Measurements from ENCODE around the gene SEMA7A.

SEMA7A gene

GRCh38 chr15:74417670-74418069 lies 16.1 kb downstream of the SEMA7A start:
- in situ Hi-C loops (cut with MboI; ENCODE audit: low sequenced_read_pairs): no loop called here

- in situ Hi-C loops (cut with MboI; ENCODE audit: low sequenced_read_pairs): no loop called here
These were observed 16.5 kb downstream of the SEMA7A start for GRCh38 chr15:74417225-74417624.

GRCh38 chr15:74415966-74416916 lies 17.5 kb downstream of the SEMA7A start:
- in situ Hi-C loops (cut with MboI; ENCODE audit: low sequenced_read_pairs): no loop called here

- in situ Hi-C loops (cut with MboI; ENCODE audit: low sequenced_read_pairs): no loop called here
These were observed 19.0 kb downstream of the SEMA7A start for GRCh38 chr15:74414603-74415338.

- in situ Hi-C loops (cut with MboI; ENCODE audit: low sequenced_read_pairs): no loop called here
These were observed 19.6 kb downstream of the SEMA7A start for GRCh38 chr15:74414081-74414580.

- in situ Hi-C loops (cut with MboI; ENCODE audit: low sequenced_read_pairs): no loop called here
These were observed 20.2 kb downstream of the SEMA7A start for GRCh38 chr15:74413350-74414080.

- in situ Hi-C loops (cut with MboI; ENCODE audit: low sequenced_read_pairs): no loop called here
These were observed 21.6 kb downstream of the SEMA7A start for GRCh38 chr15:74412159-74412558.

GRCh38 chr15:74411686-74412085 lies 22.1 kb downstream of the SEMA7A start:
- in situ Hi-C loops (cut with MboI; ENCODE audit: low sequenced_read_pairs): no loop called here

GRCh38 chr15:74410502-74410901 lies 23.3 kb downstream of the SEMA7A start:
- in situ Hi-C loops (cut with MboI; ENCODE audit: low sequenced_read_pairs): no loop called here

GRCh38 chr15:74409225-74409624 lies 24.5 kb downstream of the SEMA7A start:
- in situ Hi-C loops (cut with MboI; ENCODE audit: low sequenced_read_pairs): no loop called here

- in situ Hi-C loops (cut with MboI; ENCODE audit: low sequenced_read_pairs): no loop called here
These were observed 24.9 kb downstream of the SEMA7A start for GRCh38 chr15:74408815-74409214.

GRCh38 chr15:74408385-74408784 lies 25.4 kb downstream of the SEMA7A start:
- in situ Hi-C loops (cut with MboI; ENCODE audit: low sequenced_read_pairs): no loop called here

GRCh38 chr15:74406992-74407705 lies 26.6 kb downstream of the SEMA7A start:
- in situ Hi-C loops (cut with MboI; ENCODE audit: low sequenced_read_pairs): no loop called here

- in situ Hi-C loops (cut with MboI; ENCODE audit: low sequenced_read_pairs): no loop called here
These were observed 27.2 kb downstream of the SEMA7A start for GRCh38 chr15:74406517-74406916.

GRCh38 chr15:74405823-74406222 lies 27.9 kb downstream of the SEMA7A start:
- in situ Hi-C loops (cut with MboI; ENCODE audit: low sequenced_read_pairs): no loop called here

GRCh38 chr15:74403991-74404563 lies 29.7 kb downstream of the SEMA7A start:
- in situ Hi-C loops (cut with MboI; ENCODE audit: low sequenced_read_pairs): no loop called here

GRCh38 chr15:74403588-74403919 lies 30.2 kb downstream of the SEMA7A start:
- in situ Hi-C loops (cut with MboI; ENCODE audit: low sequenced_read_pairs): no loop called here

- in situ Hi-C loops (cut with MboI; ENCODE audit: low sequenced_read_pairs): no loop called here
These were observed 30.7 kb downstream of the SEMA7A start for GRCh38 chr15:74402873-74403587.

- in situ Hi-C loops (cut with MboI; ENCODE audit: low sequenced_read_pairs): no loop called here
These were observed 31.4 kb downstream of the SEMA7A start for GRCh38 chr15:74402337-74402841.

Data from hTERT RPE-1 (cell line).